ENCODE measurements around the gene ST6GALNAC1. TPM values are rescaled to one million over a fixed set of nuclear protein-coding genes. Genes with fewer than 3 reads are reported as not detected.
A peak's percentile ranks its signal among the peaks of the same experiment; 100 is the strongest.

Gene ST6GALNAC1
- total and polyA plus RNA-seq, 4 donors: 1.2 to 4.6 (median 3.9) TPM

GRCh38 chr17:76575570-76575969 lies 68.0 kb downstream of the ST6GALNAC1 start:
- 56% methylated on average over 3 of the region's 5 CpGs for WGBS (ENCODE audit: insufficient coverage)
- peak in 1 of 6 donors; percentile 48 for DNase-seq (ENCODE audit: low read depth in 4 of 6, low spot score in 6 of 6)
- H3K9me3 ChIP-seq (ENCODE audit: control insufficient read depth, insufficient read depth, low read length): no peaks in the 10 kb centered on the region
- H3K27me3 ChIP-seq (ENCODE audit: control insufficient read depth, insufficient read depth, low read length): no peaks in the 10 kb centered on the region
- peaks cover 32% of the 10 kb centered on the region for H3K4me1 ChIP-seq (ENCODE audit: control insufficient read depth, insufficient read depth, low read length)
- H3K27ac ChIP-seq (ENCODE audit: low read depth, low read length): peak overlapping the region; percentile 64
- no peak overlapping the region for H3K4me3 ChIP-seq (ENCODE audit: low read depth, low read length)
- no peaks in the 10 kb centered on the region for H3K36me3 ChIP-seq (ENCODE audit: control insufficient read depth, insufficient read depth, low read length)

Small RNAs within 50 kb of the gene (small RNA-seq; reads per million reads assigned to genes)
- gene AC015802.2 (ENCODE audit: low replicate concordance): not detected
- gene RNU6-227P (ENCODE audit: low replicate concordance): not detected

Other genes starting within 250 kb of the ST6GALNAC1 start
- gene UBE2O, start 190.6 kb downstream of the ST6GALNAC1 start, total RNA-seq: 10 to 100 TPM; 25.0 to 33.2 TPM
- gene UBE2O, start 190.6 kb downstream of the ST6GALNAC1 start, polyA plus RNA-seq (ENCODE audit: insufficient read length in 2 of 2): 10 to 100 TPM; 38.4 to 47.4 TPM
- gene AANAT, start 176.2 kb downstream of the ST6GALNAC1 start, total RNA-seq: under 1 TPM; 0.20 to 0.28 TPM
- gene AANAT, start 176.2 kb downstream of the ST6GALNAC1 start, polyA plus RNA-seq (ENCODE audit: insufficient read length in 2 of 2): under 1 TPM; 0.60 to 0.83 TPM
- gene RHBDF2, start 142.3 kb downstream of the ST6GALNAC1 start, total RNA-seq: 1 to 10 TPM; 6.3 to 7.1 TPM
- 10 to 100 TPM; 10.6 to 10.9 TPM for gene RHBDF2, start 142.3 kb downstream of the ST6GALNAC1 start, polyA plus RNA-seq (ENCODE audit: insufficient read length in 2 of 2)
- 10 to 100 TPM in 1 of 2 donors, 1 to 10 TPM in 1; 9.0 to 14.3 TPM for gene CYGB, start 106.0 kb downstream of the ST6GALNAC1 start, total RNA-seq
- gene CYGB, start 106.0 kb downstream of the ST6GALNAC1 start, polyA plus RNA-seq (ENCODE audit: insufficient read length in 2 of 2): 10 to 100 TPM; 34.1 to 34.4 TPM
- gene PRCD, start 103.7 kb downstream of the ST6GALNAC1 start, total RNA-seq: 1 to 10 TPM; 4.0 to 8.9 TPM
- gene PRCD, start 103.7 kb downstream of the ST6GALNAC1 start, polyA plus RNA-seq (ENCODE audit: insufficient read length in 2 of 2): 10 to 100 TPM in 1 of 2 donors, 1 to 10 TPM in 1; 9.8 to 11.8 TPM
- 10 to 100 TPM; 26.0 to 29.1 TPM for gene ST6GALNAC2, start 57.9 kb downstream of the ST6GALNAC1 start, total RNA-seq
- gene ST6GALNAC2, start 57.9 kb downstream of the ST6GALNAC1 start, polyA plus RNA-seq (ENCODE audit: insufficient read length in 2 of 2): 10 to 100 TPM in 1 of 2 donors, 1 to 10 TPM in 1; 8.0 to 20.4 TPM
- 100 to 1,000 TPM; 136 to 167 TPM for gene MXRA7, start 67.2 kb upstream of the ST6GALNAC1 start, total RNA-seq
- 100 to 1,000 TPM; 154 to 173 TPM for gene MXRA7, start 67.2 kb upstream of the ST6GALNAC1 start, polyA plus RNA-seq (ENCODE audit: insufficient read length in 2 of 2)
- 10 to 100 TPM; 15.4 to 16.4 TPM for gene JMJD6, start 82.8 kb upstream of the ST6GALNAC1 start, total RNA-seq
- gene JMJD6, start 82.8 kb upstream of the ST6GALNAC1 start, polyA plus RNA-seq (ENCODE audit: insufficient read length in 2 of 2): 10 to 100 TPM; 18.6 to 26.2 TPM
- 10 to 100 TPM; 17.5 to 30.2 TPM for gene METTL23, start 83.1 kb upstream of the ST6GALNAC1 start, total RNA-seq
- 10 to 100 TPM; 25.9 to 28.2 TPM for gene METTL23, start 83.1 kb upstream of the ST6GALNAC1 start, polyA plus RNA-seq (ENCODE audit: insufficient read length in 2 of 2)
- 100 to 1,000 TPM in 1 of 2 donors, 10 to 100 TPM in 1; 78.3 to 161 TPM for gene SRSF2, start 93.6 kb upstream of the ST6GALNAC1 start, total RNA-seq
- gene SRSF2, start 93.6 kb upstream of the ST6GALNAC1 start, polyA plus RNA-seq (ENCODE audit: insufficient read length in 2 of 2): 100 to 1,000 TPM; 264 to 268 TPM
- gene MFSD11, start 94.4 kb upstream of the ST6GALNAC1 start, total RNA-seq: 10 to 100 TPM; 37.1 to 72.9 TPM
- gene MFSD11, start 94.4 kb upstream of the ST6GALNAC1 start, polyA plus RNA-seq (ENCODE audit: insufficient read length in 2 of 2): 10 to 100 TPM; 28.9 to 45.5 TPM
- 10 to 100 TPM in 1 of 2 donors, 1 to 10 TPM in 1; 6.9 to 18.1 TPM for gene MGAT5B, start 224.6 kb upstream of the ST6GALNAC1 start, total RNA-seq
- gene MGAT5B, start 224.6 kb upstream of the ST6GALNAC1 start, polyA plus RNA-seq (ENCODE audit: insufficient read length in 2 of 2): 10 to 100 TPM; 65.0 to 80.5 TPM